GOT3 (cell line): Measurements from ENCODE around the gene PRR12.

Source experiments
- DNase-seq: peaks from one replicate; lab custom pipeline; 2025; ENCODE audit warnings: mixed read lengths; lab: John Stamatoyannopoulos, UW

PRR12 gene

DNA sequence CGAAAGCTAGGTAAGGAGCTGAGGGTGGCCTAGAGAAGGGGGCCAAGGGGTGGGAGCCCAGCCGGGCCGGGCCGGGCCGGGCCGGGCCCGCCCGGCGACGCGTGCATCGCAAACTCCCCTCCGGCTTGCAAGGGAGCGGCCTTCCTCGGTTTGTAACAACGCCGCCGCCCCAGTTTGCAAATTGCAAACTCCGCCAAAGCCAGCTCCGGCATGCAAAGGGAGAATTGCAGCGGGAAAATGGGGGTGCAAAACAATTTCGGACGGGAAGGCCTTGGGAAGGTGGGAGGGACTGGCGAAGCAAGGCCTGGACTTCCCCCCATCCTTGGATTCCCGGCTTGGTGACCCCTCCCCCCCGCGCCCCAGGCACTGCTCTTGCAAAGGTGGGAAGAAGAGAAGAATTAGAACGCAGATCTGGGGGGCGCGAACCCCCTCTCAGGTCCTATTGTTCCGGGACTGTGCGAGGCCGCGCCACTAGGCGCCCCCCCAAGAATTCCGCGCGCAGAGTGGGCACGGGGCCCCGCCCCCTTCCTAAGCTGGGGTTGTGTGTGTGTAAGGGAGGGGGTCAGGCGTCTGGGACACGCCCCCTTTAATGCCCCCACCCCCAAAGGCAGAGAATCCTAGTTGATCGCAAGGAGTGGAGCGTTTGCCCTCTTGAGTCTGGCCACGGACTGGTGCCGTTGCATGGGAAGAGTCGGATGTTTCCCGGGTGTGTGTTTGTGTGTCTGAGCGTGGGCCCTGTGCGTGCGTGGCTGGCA, 926 bp downstream of the PRR12 start:
- no peak for DNase-seq

DNA sequence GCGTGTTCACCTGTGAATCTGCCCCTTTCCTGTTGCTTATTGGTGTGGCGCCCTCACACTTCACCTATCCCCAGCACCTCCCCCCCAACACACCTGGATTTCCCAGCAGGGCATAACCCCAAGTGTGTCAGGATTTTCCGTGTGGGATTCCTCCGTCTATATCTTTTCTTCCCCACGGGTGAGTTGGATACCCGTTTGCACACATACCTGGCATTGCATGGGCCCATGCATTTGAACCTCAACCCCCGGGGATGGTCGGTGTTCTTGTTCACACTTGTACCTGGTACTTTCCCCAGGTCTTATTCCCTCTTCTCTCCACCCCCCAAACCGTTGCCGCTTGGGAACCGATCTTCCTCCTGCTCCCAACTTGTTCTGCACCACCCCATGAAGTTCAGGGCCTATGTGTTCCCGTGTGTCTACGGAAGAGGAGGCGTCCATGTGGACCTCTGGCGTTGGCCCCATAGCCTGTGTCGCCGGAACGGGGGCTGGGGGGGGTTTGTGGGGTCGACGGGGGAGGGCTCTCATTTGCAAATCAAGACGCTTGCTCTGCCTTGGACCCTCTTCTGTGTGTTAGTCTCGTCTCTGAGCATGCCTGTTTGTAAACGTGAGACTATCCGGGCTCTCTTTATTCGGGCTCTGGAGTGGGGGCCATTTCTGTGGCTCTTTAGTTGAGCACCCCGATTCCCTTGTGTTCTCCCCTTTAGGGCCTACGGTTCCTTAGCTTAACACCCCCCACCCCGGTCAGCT, 1.7 kb downstream of the PRR12 start:
- no peak for DNase-seq

DNA sequence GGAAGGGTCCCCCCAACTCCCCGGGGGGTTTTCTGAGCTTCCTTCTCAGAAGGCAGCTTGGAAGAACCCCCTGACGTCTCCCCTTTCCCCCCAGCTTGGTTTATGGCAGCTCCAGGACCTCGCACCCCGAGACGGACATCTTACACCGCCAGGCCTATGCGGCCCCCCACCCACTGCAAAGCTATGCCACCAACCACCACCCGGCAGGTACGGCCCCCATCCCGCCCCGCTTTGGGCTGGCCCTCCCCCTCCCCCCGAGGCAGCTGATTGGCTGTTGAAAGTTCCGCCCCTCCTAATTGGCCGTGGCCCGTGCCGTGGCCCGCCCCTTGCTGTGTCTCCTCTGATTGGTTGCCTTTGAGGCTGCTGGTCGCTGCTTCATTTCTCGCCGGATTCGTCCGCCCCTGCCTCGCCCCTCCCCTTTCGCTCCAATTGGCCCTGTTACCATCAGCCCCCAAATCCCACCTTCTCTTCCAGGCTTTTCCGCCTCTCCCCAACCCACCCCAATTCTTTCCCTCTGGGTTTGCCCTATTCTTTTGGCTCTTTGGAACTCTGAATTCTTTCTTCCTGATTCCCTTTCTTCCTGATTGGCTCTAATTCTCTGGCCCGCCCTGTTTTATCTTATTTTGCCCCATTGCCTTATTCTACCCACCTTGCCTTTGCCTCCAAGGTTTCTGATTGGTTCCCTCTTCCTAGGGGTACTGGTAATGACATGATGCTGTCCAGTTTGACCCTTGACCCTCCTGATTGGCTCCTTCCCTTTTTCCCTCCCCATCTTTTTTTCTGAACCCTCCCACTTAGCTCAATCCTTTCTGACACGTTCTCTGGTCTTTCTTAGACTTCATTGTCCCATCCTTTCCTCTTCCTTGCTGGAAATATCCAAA, 2.5 kb downstream of the PRR12 start:
- no peak for DNase-seq

- DNase-seq = no peak
These were observed 3.4 kb downstream of the PRR12 start for GRCh38 chr19:49594157-49594992.

- no peak for DNase-seq
These were observed 4.2 kb downstream of the PRR12 start for GRCh38 chr19:49594993-49595818.

GRCh38 chr19:49595819-49596404, 4.9 kb downstream of the PRR12 start:
- DNase-seq = no peak

- DNase-seq = no peak
These were observed 5.4 kb downstream of the PRR12 start for GRCh38 chr19:49596407-49596806.

GRCh38 chr19:49596954-49597702, 6.1 kb downstream of the PRR12 start:
- no peak for DNase-seq

GRCh38 chr19:49597703-49597974, 6.7 kb downstream of the PRR12 start:
- DNase-seq = no peak

DNA sequence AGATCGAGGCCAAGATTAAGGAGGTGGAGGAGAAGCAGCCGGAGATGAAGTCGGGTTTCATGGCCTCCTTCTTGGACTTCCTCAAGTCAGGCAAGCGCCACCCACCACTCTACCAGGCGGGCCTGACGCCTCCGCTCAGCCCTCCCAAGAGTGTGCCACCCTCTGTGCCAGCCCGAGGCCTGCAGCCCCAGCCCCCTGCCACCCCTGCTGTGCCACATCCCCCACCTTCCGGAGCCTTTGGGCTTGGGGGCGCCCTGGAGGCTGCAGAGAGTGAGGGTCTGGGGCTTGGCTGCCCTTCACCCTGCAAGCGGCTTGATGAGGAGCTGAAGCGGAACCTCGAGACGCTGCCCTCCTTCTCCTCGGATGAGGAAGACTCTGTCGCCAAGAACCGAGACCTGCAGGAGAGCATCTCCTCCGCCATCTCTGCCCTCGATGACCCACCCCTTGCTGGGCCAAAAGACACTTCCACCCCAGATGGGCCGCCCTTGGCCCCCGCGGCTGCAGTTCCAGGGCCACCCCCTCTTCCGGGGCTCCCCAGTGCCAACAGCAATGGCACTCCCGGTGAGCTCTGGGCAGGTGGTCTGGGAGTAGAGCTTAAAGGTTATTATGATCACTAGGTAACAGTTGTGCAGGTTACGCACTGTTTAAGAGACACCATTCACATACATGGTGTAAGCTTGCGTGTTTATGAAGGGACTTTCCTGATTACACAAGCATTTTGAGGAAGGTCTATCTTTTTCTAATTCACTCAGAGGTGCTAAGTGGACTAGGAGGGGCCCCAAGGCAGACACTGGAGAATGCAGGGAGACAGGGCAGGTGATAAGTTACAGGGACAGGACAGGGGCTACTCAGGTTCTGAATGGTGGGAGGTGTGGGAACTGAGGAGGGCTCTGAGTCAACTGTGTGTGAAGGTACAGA, 8.7 kb downstream of the PRR12 start:
- DNase-seq = no peak

DNA sequence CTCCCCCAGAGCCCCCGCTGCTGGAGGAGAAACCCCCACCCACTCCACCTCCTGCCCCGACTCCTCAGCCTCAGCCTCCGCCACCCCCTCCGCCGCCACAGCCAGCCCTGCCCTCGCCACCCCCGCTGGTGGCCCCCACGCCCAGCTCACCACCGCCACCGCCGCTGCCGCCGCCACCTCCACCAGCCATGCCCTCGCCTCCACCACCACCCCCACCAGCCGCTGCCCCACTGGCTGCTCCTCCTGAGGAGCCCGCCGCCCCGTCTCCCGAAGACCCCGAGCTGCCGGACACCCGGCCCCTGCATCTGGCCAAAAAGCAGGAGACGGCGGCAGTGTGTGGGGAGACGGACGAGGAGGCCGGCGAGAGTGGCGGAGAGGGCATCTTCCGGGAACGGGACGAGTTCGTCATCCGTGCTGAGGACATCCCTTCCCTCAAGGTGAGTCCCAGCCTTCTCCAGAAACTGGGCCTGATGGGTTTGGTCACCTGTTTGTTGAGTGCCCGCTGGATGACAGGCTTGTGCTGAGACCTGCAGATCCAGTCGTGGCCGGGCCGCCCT, 10.6 kb downstream of the PRR12 start:
- DNase-seq = no peak

- no peak for DNase-seq
These were observed 11.8 kb downstream of the PRR12 start for GRCh38 chr19:49602806-49603205.

- no peak for DNase-seq
These were observed 14.6 kb downstream of the PRR12 start for GRCh38 chr19:49605605-49606004.

DNA sequence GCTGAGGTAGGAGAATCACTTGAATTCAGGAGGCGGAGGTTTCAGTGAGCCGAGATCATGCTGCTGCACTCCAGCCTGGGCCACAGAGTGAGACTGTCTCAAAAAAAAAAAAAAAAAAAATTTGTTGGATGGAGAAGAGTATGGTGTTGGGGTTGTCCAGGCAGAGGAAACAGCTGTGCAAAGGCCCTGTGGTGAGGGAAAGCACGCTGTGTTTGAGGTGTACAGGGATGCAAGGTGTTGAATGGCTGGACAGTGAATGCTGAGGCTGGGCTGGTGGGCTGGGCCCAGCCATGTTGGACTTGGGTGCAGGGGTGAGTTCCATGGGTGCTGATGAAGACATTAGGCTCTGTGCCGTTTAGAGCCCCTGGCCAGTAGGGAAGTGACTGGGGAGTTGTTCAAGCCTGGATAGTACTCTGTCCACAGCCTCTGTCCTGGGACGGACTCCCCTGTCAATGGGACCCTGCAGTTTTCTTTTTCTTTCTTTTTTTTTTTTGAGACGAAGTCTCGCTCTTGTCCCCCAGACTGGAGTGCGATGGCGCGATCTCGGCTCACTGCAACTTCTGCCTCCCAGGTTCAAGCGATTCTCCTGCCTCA, 18.6 kb downstream of the PRR12 start:
- no peak for DNase-seq

GRCh38 chr19:49613374-49613773, 22.4 kb downstream of the PRR12 start:
- DNase-seq = no peak

DNA sequence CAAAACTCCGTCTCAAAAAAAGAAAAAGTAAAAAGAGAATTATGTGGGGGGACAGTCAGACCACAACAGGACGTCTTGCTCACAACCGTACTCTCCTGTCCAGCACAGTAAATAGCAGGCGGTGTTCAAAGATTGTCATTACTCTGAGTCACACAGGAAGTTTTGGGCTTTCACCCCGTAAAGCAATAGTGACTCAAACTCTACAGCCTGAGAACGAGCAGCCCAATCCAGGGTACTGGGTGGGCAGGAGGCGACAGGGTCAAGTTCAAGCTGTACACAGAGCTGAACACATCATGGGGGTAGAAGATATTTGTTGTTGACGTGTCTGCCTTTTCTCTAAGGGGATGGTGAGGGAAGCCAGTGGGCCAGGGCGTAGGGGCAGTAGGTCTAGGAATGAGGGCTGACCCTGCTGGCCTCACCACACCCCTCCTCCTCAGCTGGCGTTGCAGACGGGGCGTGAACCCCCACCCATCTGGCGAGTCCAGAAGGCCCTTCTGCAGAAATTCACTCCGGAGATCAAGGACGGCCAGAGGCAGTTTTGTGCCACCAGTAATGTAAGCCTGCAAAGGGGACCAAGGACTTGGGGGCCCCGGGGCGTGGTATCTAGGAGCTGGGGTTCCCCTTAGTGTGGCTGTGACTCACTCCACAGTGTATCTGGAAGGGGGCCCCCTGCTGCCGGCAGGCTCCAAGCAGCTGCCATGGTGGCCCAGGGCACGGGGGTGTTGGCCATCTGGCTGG, 23.3 kb downstream of the PRR12 start:
- no peak for DNase-seq

GRCh38 chr19:49615861-49616260, 24.9 kb downstream of the PRR12 start:
- DNase-seq = no peak
